GM19035 (cell line): Measurements from ENCODE around the gene PLD4.
"Not testable (repeated sequence)": the region's sequence is repeated elsewhere in the genome, so short reads cannot be mapped to it uniquely, and the experiment has no call there.

Experiments
- ATAC-seq: cut with Tn5 transposase; IDR thresholded peaks from one replicate; pipeline ENCODE4 v1.9.1; 2021; ENCODE audit not compliant: unreplicated experiment

The PLD4 gene

GRCh38 chr14:104898870-104899510, 25.7 kb upstream of the PLD4 start:
- no peak for ATAC-seq

- no peak for ATAC-seq
These were observed 24.9 kb upstream of the PLD4 start for GRCh38 chr14:104899781-104900180.

- ATAC-seq = no peak
These were observed 23.8 kb upstream of the PLD4 start for GRCh38 chr14:104900639-104901512.

GRCh38 chr14:104903990-104904389, 20.7 kb upstream of the PLD4 start:
- no peak for ATAC-seq

GRCh38 chr14:104904650-104905578, 19.8 kb upstream of the PLD4 start:
- ATAC-seq = not testable (repeated sequence)

GRCh38 chr14:104905579-104905933, 19.1 kb upstream of the PLD4 start:
- ATAC-seq = not testable (repeated sequence)

- no peak for ATAC-seq
These were observed 16.4 kb upstream of the PLD4 start for GRCh38 chr14:104908303-104908702.

GRCh38 chr14:104912053-104912452, 12.6 kb upstream of the PLD4 start:
- no peak for ATAC-seq

GRCh38 chr14:104913435-104913834, 11.2 kb upstream of the PLD4 start:
- no peak for ATAC-seq

- no peak for ATAC-seq
These were observed 7.6 kb upstream of the PLD4 start for GRCh38 chr14:104917116-104917515.

- ATAC-seq = no peak
These were observed 6.7 kb upstream of the PLD4 start for GRCh38 chr14:104917993-104918392.

- ATAC-seq = not testable (repeated sequence)
These were observed 5.3 kb upstream of the PLD4 start for GRCh38 chr14:104919152-104919992.

- no peak for ATAC-seq
These were observed 4.7 kb upstream of the PLD4 start for GRCh38 chr14:104919993-104920315.

- ATAC-seq = no peak
These were observed 849 bp upstream of the PLD4 start for GRCh38 chr14:104923640-104924420.

GRCh38 chr14:104925214-104925854, 655 bp downstream of the PLD4 start:
- no peak for ATAC-seq

GRCh38 chr14:104925855-104926609, 1.4 kb downstream of the PLD4 start:
- peak; percentile 9 for ATAC-seq

GRCh38 chr14:104926619-104927431, 2.1 kb downstream of the PLD4 start:
- peak; percentile 83 for ATAC-seq

- ATAC-seq = no peak
These were observed 2.7 kb downstream of the PLD4 start for GRCh38 chr14:104927432-104927816.
